GM18861 (cell line): ENCODE data around the gene SLAMF8.

Source experiments
- ATAC-seq: cut with Tn5 transposase; IDR thresholded peaks from one replicate; pipeline ENCODE4 v1.9.1; 2021; ENCODE audit not compliant: unreplicated experiment

SLAMF8 gene

GRCh38 chr1:159868766-159869165 is 42.1 kb downstream of the SLAMF8 start:
- no peak for ATAC-seq

GRCh38 chr1:159869173-159869572 is 42.5 kb downstream of the SLAMF8 start:
- ATAC-seq = no peak

- ATAC-seq = no peak
Measured at GRCh38 chr1:159869607-159870006, 42.9 kb downstream of the SLAMF8 start.

- no peak for ATAC-seq
Measured at GRCh38 chr1:159870704-159871103, 44.0 kb downstream of the SLAMF8 start.

- ATAC-seq = no peak
Measured at GRCh38 chr1:159872891-159873290, 46.2 kb downstream of the SLAMF8 start.

- no peak for ATAC-seq
Measured at GRCh38 chr1:159873530-159874143, 47.0 kb downstream of the SLAMF8 start.

GRCh38 chr1:159877695-159878444 is 51.2 kb downstream of the SLAMF8 start:
- no peak for ATAC-seq

- ATAC-seq = no peak
Measured at GRCh38 chr1:159879136-159879535, 52.5 kb downstream of the SLAMF8 start.

GRCh38 chr1:159879977-159880376 is 53.3 kb downstream of the SLAMF8 start:
- ATAC-seq = no peak

GRCh38 chr1:159880430-159880829 is 53.8 kb downstream of the SLAMF8 start:
- ATAC-seq = no peak

GRCh38 chr1:159881622-159882526 is 55.2 kb downstream of the SLAMF8 start:
- ATAC-seq = no peak

GRCh38 chr1:159882527-159882862 is 55.8 kb downstream of the SLAMF8 start:
- ATAC-seq = no peak

- no peak for ATAC-seq
Measured at GRCh38 chr1:159883134-159883533, 56.5 kb downstream of the SLAMF8 start.

GRCh38 chr1:159884296-159884695 is 57.6 kb downstream of the SLAMF8 start:
- ATAC-seq = no peak
